IPS DF 6.9 (cell line): ENCODE data around the gene PHETA1.
A peak's percentile ranks its signal among the peaks of the same experiment; 100 is the strongest.

Experiments used
- DNase-seq: peaks from one replicate; pipeline ENCODE4 v3.0.0-alpha.2; 2013; ENCODE audit warnings: low read depth, low spot score
- H3K27ac ChIP-seq: one replicate; pipeline ENCODE4 v1.5.1; 2013; ENCODE audit warnings: low read length, control low read depth
- H3K27me3 ChIP-seq: 2 replicates; pipeline ENCODE4 v1.6.1; 2013; ENCODE audit warnings: mild to moderate bottlenecking, low read length; ENCODE audit not compliant: control insufficient read depth, insufficient read depth
- H3K36me3 ChIP-seq: 2 replicates; pipeline ENCODE4 v1.6.1; 2013; ENCODE audit warnings: low read length; ENCODE audit not compliant: control insufficient read depth, insufficient read depth
- H3K4me1 ChIP-seq: 2 replicates; pipeline ENCODE4 v1.6.1; 2013; ENCODE audit warnings: low read length; ENCODE audit not compliant: control insufficient read depth, insufficient read depth
- H3K4me3 ChIP-seq: 2 replicates; pipeline ENCODE4 v1.5.1; 2013; ENCODE audit warnings: mild to moderate bottlenecking, low read length
- H3K9me3 ChIP-seq: 2 replicates; pipeline ENCODE4 v1.6.1; 2013; ENCODE audit warnings: low read length, inconsistent platforms; ENCODE audit not compliant: control insufficient read depth, insufficient read depth
- whole genome bisulfite sequencing: extraction: QIAGEN DNeasy Blood & Tissue Kit; methylation state at CpG from one replicate; pipeline ENCODE4 v1.1.7; 2013; ENCODE audit warnings: mixed read lengths, missing lambda C conversion rate; ENCODE audit not compliant: insufficient read length, insufficient coverage; 5-methylcytosine and 5-hydroxymethylcytosine counted together

The PHETA1 gene

DNA sequence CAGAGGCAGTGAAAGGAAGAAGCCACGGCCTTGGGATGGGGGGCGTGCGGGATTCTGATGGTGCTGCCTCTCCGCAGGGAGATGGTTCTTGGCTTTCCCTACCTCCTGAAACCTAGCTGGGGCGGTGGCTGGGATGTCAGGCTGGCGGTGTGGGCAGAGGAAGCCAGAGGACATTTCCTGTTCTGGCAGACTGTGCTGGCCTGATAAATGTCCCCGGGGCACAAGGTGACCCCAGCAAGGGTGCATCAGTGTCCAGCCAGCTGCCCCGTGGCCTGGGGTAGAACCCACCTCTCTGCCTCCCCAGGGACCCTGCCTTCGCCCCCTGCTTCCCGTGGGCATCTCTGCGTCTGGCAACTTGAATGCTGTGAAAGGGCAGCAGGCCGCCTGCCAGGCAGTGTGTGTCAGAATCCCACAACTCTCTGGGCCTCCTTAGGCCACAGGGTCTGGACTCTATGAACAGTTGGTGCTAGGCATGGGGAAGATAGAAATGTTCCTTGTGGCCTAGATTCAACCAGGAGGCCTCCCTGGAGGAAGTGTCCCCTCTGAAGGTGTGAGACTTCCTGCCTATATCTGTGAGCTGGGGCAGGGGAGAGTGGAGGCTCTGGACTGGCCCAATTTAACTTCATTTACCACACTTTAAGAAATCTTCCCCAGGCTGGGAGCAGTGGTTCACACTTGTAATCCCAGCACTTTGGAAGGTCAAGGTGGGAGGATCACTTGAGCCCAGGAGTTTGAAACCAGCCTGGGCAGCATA is 41.7 kb upstream of the PHETA1 start:
- Histone ChIP-seq H3K27me3 (no peaks in the 10 kb centered on the region), H3K4me1 (peaks cover 24% of the 10 kb centered on the region), H3K4me3 (no peak overlapping the region), H3K27ac (no peak overlapping the region), H3K36me3 (no peaks in the 10 kb centered on the region), H3K9me3 (no peaks in the 10 kb centered on the region)
- DNase-seq = no peak
- WGBS = no CpG with 5 or more reads among the region's 12 CpGs

GRCh38 chr12:111409780-111410430 is 41.0 kb upstream of the PHETA1 start:
- Histone ChIP-seq H3K9me3 (no peaks in the 10 kb centered on the region), H3K4me3 (no peak overlapping the region), H3K4me1 (peaks cover 24% of the 10 kb centered on the region), H3K36me3 (no peaks in the 10 kb centered on the region), H3K27ac (no peak overlapping the region), H3K27me3 (no peaks in the 10 kb centered on the region)
- no CpG with 5 or more reads among the region's 14 CpGs for WGBS
- no peak for DNase-seq

DNA sequence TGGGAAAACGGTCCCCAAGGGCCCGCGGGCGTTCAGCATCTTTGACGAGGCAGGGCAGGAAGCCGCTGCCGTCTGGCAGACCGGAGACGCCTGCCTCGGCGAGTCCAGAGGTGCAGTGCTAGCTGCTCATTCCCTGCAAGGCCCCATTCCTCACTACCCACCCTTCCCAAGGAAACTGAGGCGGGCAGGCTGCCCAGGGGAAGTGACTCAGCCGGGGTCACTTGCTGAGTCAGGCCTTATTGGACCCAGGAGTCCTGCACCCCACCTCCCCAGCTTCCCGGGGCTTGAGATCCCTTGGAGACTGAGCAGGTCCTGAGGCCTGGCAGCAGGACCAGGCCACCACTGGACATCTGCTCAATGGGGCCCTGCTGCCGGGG is 40.5 kb upstream of the PHETA1 start:
- Histone ChIP-seq H3K4me1 (peaks cover 24% of the 10 kb centered on the region), H3K27ac (no peak overlapping the region), H3K36me3 (no peaks in the 10 kb centered on the region), H3K4me3 (no peak overlapping the region), H3K27me3 (no peaks in the 10 kb centered on the region), H3K9me3 (no peaks in the 10 kb centered on the region)
- no peak for DNase-seq
- whole genome bisulfite sequencing = no CpG with 5 or more reads among the region's 15 CpGs

- H3K27ac ChIP-seq = no peak overlapping the region
- H3K27me3 ChIP-seq = no peaks in the 10 kb centered on the region
- H3K9me3 ChIP-seq = no peaks in the 10 kb centered on the region
- no peak for DNase-seq
- no peak overlapping the region for H3K4me3 ChIP-seq
- peaks cover 25% of the 10 kb centered on the region for H3K4me1 ChIP-seq
- no CpG with 5 or more reads among the region's 4 CpGs for WGBS
- no peaks in the 10 kb centered on the region for H3K36me3 ChIP-seq
Observed at GRCh38 chr12:111408686-111409402, 39.9 kb upstream of the PHETA1 start.

DNA sequence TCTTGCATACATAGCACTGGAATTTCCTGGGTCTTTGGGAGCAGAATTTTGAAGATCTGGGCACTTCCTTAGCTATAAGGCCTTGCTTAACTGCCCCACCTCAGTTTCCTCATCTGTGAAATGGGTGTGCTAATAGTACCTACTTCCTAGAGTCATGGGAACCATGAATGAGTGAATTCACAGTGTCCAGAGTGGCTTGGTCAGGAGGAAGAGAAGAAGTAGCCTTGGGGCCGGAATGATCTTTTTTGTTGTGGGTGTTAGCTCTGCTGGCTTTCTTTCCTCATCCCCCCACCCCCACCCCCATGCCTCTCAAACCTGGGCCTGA is 39.2 kb upstream of the PHETA1 start:
- Histone ChIP-seq H3K27me3 (no peaks in the 10 kb centered on the region), H3K4me3 (no peak overlapping the region), H3K9me3 (no peaks in the 10 kb centered on the region), H3K4me1 (peaks cover 22% of the 10 kb centered on the region), H3K27ac (no peak overlapping the region), H3K36me3 (no peaks in the 10 kb centered on the region)
- WGBS = no CpG with 5 or more reads among the region's 1 CpG
- DNase-seq = no peak

GRCh38 chr12:111407377-111408115 is 38.7 kb upstream of the PHETA1 start:
- Histone ChIP-seq H3K27ac (no peak overlapping the region), H3K9me3 (no peaks in the 10 kb centered on the region), H3K4me1 (peaks cover 22% of the 10 kb centered on the region), H3K36me3 (no peaks in the 10 kb centered on the region), H3K4me3 (peak overlapping the region; percentile 58; the same call in 1 of the 2 replicates), H3K27me3 (no peaks in the 10 kb centered on the region)
- no CpG with 5 or more reads among the region's 9 CpGs for WGBS
- DNase-seq = no peak

DNA sequence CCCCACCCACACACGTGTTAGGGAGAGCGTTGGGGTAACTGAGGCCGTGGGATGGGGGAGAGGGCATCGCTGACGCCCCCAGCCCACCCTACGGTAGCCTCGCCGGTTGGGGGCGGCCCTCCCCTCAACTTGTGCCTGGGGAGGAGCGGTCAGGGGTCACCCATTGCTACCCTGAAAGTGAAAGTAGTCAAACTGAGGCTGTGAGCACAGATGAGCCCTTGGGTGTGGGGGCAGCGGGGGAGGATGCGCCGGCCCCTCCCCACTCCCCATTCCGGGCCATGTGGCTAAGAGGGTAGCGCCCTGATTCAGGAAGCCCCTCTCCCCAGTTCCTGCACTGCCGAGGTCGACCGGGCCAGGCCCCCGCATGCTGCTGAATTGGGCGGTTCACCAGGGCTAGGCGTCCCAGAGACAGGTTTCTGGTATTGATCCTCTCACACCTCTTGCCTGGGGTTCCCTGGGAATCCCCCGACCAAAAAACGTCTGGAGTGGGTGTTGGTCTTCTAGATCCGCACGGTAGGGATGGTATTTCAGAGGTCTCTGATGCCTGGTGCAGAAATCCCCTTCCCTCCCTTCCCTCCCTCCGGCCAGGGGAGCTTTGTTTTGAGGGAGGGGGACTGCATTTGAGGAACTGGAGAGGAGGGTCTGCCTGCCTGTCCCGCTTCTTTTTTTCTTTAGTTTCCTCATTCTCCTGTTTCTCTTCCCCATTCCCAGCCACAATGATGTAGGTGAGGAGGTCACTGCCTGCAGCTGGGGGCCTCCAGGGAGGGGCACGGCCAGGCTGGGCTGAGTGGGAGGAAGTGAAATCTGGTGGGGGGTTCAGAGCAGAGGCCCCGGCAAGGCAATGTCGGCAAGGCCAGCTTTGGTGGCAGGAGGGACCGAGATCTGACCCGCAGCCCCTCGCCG is 37.8 kb upstream of the PHETA1 start:
- DNase-seq = no peak
- WGBS = no CpG with 5 or more reads among the region's 34 CpGs
- Histone ChIP-seq H3K4me1 (peaks cover 17% of the 10 kb centered on the region), H3K27me3 (no peaks in the 10 kb centered on the region), H3K4me3 (peak overlapping the region; percentile 58), H3K27ac (no peak overlapping the region), H3K36me3 (no peaks in the 10 kb centered on the region), H3K9me3 (no peaks in the 10 kb centered on the region)

DNA sequence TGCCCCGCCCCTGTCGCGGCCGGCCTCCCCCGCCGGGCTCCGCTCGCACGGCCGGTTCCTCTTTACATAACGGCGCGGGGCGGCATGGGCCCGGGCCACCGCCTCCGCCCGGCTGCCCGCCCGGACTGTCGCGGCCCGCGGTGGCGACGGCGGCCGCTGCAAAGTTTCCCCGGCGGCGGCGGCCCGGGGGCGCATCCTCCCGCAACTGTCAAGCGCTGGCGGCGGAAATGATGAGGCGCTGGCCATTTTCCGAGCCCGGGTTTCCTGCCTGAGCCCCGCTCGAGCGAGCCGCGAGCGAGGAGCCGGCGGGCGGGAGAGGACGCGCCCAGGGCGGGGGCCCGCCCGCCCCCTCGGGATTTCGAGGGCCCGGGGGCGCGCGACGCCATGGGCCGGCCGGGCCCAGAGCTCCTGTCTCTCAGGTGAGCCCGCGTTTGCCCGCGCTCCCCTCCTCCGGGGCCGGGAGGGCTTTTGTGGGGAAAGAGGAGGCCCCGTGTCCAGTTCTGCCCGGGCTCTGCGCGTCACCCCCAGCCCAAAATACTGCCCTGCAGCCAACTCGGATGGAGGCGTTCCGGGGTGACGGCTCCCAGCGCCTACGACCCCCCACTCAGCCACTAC is 37.1 kb upstream of the PHETA1 start, which contains the start of gene SH2B3:
TSS of gene SH2B3 (plus strand) at position 65 of the 615 bp plus-strand sequence. CDS start 12,223 bp downstream, outside the sequence.
- H3K9me3 ChIP-seq = no peaks in the 10 kb centered on the region
- no peaks in the 10 kb centered on the region for H3K36me3 ChIP-seq
- H3K4me1 ChIP-seq = peaks cover 15% of the 10 kb centered on the region
- peak within 1 kb of the TSS; percentile 58 for H3K4me3 ChIP-seq
- no peaks in the 10 kb centered on the region for H3K27me3 ChIP-seq
- no peak for DNase-seq
- no peak within 1 kb of the TSS for H3K27ac ChIP-seq
- no CpG with 5 or more reads among the region's 80 CpGs for WGBS

DNA sequence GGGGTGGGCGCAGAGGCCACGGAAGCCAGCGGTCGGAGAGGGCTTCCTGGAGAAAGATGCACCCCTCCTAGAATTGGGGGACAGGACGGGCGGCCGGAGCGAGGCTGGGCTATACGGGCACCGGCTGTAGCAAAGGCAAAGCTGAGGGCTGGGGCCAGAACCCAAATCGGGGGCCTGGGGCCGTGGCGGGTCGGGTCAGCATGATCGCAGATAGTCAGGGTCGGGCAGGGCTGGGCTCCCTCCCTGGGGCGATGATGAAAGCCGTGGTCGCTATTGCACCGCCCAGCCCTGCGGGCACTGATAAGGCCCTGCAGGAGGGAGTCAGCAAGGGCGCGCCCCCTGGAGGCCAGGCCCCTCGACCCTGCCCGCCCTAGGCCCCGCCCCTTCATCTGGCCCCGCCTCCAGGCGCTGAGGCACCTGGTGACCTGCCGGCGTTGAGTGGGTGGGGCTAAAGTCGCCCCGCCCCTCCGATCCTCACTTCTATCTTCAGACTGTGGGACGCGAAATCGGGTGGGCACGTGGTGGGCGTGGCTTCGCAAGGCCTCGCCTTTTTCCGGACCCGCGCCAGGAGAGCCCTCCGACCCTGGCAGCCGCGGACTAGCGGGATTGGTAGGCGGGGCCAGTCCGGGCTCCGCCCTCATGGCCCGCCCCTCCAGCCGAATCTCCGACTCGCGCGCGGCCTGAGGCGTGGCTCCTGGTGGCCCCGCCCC is 36.4 kb upstream of the PHETA1 start:
- no peak overlapping the region for H3K27ac ChIP-seq
- DNase-seq = peak; percentile 98
- no peaks in the 10 kb centered on the region for H3K27me3 ChIP-seq
- WGBS = no CpG with 5 or more reads among the region's 59 CpGs
- H3K4me1 ChIP-seq = peaks cover 13% of the 10 kb centered on the region
- H3K9me3 ChIP-seq = no peaks in the 10 kb centered on the region
- H3K36me3 ChIP-seq = no peaks in the 10 kb centered on the region
- H3K4me3 ChIP-seq = peak overlapping the region; percentile 58; the same call in 1 of the 2 replicates
